Liver (tissue), 3 donors: Measurements from ENCODE around the gene DCAF8.

Experiments used
- CTCF ChIP-seq: fragments of 150-350 bp; IDR thresholded peaks from 2 replicates; pipeline ENCODE4 v1.5.1; 2017; ENCODE audit warnings: improper control_type of control experiment, low read depth, low read length; ENCODE audit not compliant: missing input control
- EGR1 ChIP-seq, 2 donors: IDR thresholded peaks; 2 replicates each; pipeline ENCODE4 v1.6.1; 2016 to 2018; ENCODE audit warnings: antibody characterized with exemption in 2 of 2, low read depth in 2 of 2
- JUND ChIP-seq, 2 donors: IDR thresholded peaks; 2 replicates each; pipeline ENCODE4 v1.6.1; 2016; ENCODE audit warnings: antibody characterized with exemption in 2 of 2
- RAD21 ChIP-seq, 2 donors: IDR thresholded peaks; 2 replicates each; pipeline ENCODE4 v1.6.1; 2016; ENCODE audit warnings: antibody characterized with exemption in 2 of 2, mild to moderate bottlenecking in 2 of 2
- donor health status: healthy.
- donor health status: healthy.

- no peak for TF ChIP-seq EGR1 (IDR thresholded peaks at IDR 0.05; ENCODE audit: low read depth in 2 of 2)
- no peak for TF ChIP-seq CTCF
- TF ChIP-seq JUND (IDR thresholded peaks at IDR 0.05) = no peak
- no peak for TF ChIP-seq RAD21 (IDR thresholded peaks at IDR 0.05)
Measured at GRCh38 chr1:160308451-160309184, 46.3 kb upstream of the DCAF8 start.
